ENCODE data around the gene FMO4.

- no peak for TF ChIP-seq EZH2 (IDR thresholded peaks at IDR 0.05; ENCODE audit: insufficient read depth, poor library complexity, severe bottlenecking)
- TF ChIP-seq EZH2phosphoT487 (IDR thresholded peaks at IDR 0.05; ENCODE audit: insufficient read depth, low read depth), result no peak
Observed at GRCh38 chr1:171389171-171389570, 75.2 kb downstream of the FMO4 start.
